Mesenchymal stem cell (in vitro differentiated cells and primary cell): Measurements from ENCODE around the gene XPOT.

Source experiments
- DNase-seq: peaks from one replicate; pipeline ENCODE4 v3.0.0-alpha.2; 2013
- H2AFZ ChIP-seq: one replicate; pipeline ENCODE4 v1.6.1; 2013; ENCODE audit warnings: low read depth, mild to moderate bottlenecking, control low read depth, inconsistent platforms, low read length, moderate library complexity
- H2AK5ac ChIP-seq: 2 replicates; pipeline ENCODE4 v1.6.1; 2013; ENCODE audit warnings: low read length, moderate library complexity, mild to moderate bottlenecking, inconsistent platforms; ENCODE audit not compliant: severe bottlenecking
- H2BK120ac ChIP-seq: one replicate; pipeline ENCODE4 v1.6.1; 2013; ENCODE audit warnings: low read depth, mild to moderate bottlenecking, inconsistent platforms, low read length, moderate library complexity
- H2BK12ac ChIP-seq, 2 experiments: one replicate each; pipeline ENCODE4 v1.6.1; 2013; ENCODE audit warnings: inconsistent platforms in 2 of 2, low read length in 2 of 2, mild to moderate bottlenecking in 2 of 2, moderate library complexity in 2 of 2, control low read depth in 1 of 2
- H2BK15ac ChIP-seq: one replicate; pipeline ENCODE4 v1.6.1; 2013; ENCODE audit warnings: mild to moderate bottlenecking, low read depth, inconsistent platforms; ENCODE audit not compliant: poor library complexity, severe bottlenecking
- H2BK5ac ChIP-seq: 2 replicates; pipeline ENCODE4 v1.6.1; 2013; ENCODE audit warnings: low read depth, mild to moderate bottlenecking, low read length, control low read depth, inconsistent platforms; ENCODE audit not compliant: poor library complexity, severe bottlenecking
- H3K14ac ChIP-seq, 2 experiments: one replicate each; pipeline ENCODE4 v1.6.1; 2013; ENCODE audit warnings: inconsistent platforms in 2 of 2, low read length in 2 of 2, control low read depth in 1 of 2, mild to moderate bottlenecking in 1 of 2, moderate library complexity in 1 of 2
- H3K18ac ChIP-seq, 2 experiments: one replicate each; pipeline ENCODE4 v1.6.1; 2013; ENCODE audit warnings: inconsistent platforms in 2 of 2, low read length in 2 of 2, control low read depth in 1 of 2, low read depth in 1 of 2, mild to moderate bottlenecking in 1 of 2
- H3K23ac ChIP-seq, 2 experiments: one replicate each; pipeline ENCODE4 v1.6.1; 2013; ENCODE audit warnings: inconsistent platforms in 2 of 2, low read length in 2 of 2, mild to moderate bottlenecking in 2 of 2, moderate library complexity in 2 of 2, control low read depth in 1 of 2
- H3K27ac ChIP-seq: 2 replicates; pipeline ENCODE4 v1.5.1; 2013; ENCODE audit warnings: mild to moderate bottlenecking, moderate library complexity, low read length, control low read depth, inconsistent platforms; ENCODE audit not compliant: poor library complexity, severe bottlenecking
- H3K27me3 ChIP-seq, 2 experiments: 2 replicates each; pipeline versions ENCODE4 v1.6.1 to v1.7.0; 2013; ENCODE audit warnings: low read length in 2 of 2, mild to moderate bottlenecking in 2 of 2, moderate library complexity in 2 of 2, control low read depth in 1 of 2, inconsistent platforms in 1 of 2; ENCODE audit not compliant: control insufficient read depth in 1 of 2, insufficient read depth in 1 of 2
- H3K36me3 ChIP-seq, 2 experiments: 2 replicates each; pipeline versions ENCODE4 v1.6.1 to v1.7.0; 2013; ENCODE audit warnings: low read length in 2 of 2, control low read depth in 1 of 2, inconsistent platforms in 1 of 2, low read depth in 1 of 2, mild to moderate bottlenecking in 1 of 2; ENCODE audit not compliant: insufficient read depth in 2 of 2, control insufficient read depth in 1 of 2
- H3K4ac ChIP-seq, 2 experiments: one replicate each; pipeline ENCODE4 v1.6.1; 2013; ENCODE audit warnings: inconsistent platforms in 2 of 2, low read length in 2 of 2, mild to moderate bottlenecking in 2 of 2, moderate library complexity in 2 of 2, control low read depth in 1 of 2, low read depth in 1 of 2
- H3K4me1 ChIP-seq: 2 replicates; pipeline ENCODE4 v1.6.1; 2013; ENCODE audit warnings: low read depth, low read length, control low read depth; ENCODE audit not compliant: control insufficient read depth, insufficient read depth
- H3K4me2 ChIP-seq: 2 replicates; pipeline ENCODE4 v1.6.1; 2013; ENCODE audit warnings: low read length, mild to moderate bottlenecking, inconsistent platforms; ENCODE audit not compliant: poor library complexity, severe bottlenecking
- H3K4me3 ChIP-seq, 2 experiments: 2 replicates each; pipeline versions ENCODE4 v1.5.1 to v1.7.0; 2013; ENCODE audit warnings: low read length in 2 of 2, mild to moderate bottlenecking in 2 of 2, control low read depth in 1 of 2, low read depth in 1 of 2; ENCODE audit not compliant: insufficient read depth in 1 of 2
- H3K79me1 ChIP-seq: replicated peaks from 2 replicates; pipeline ENCODE4 v1.6.1; 2013; ENCODE audit warnings: mild to moderate bottlenecking, control low read depth, low read length, inconsistent platforms; ENCODE audit not compliant: poor library complexity, severe bottlenecking
- H3K9ac ChIP-seq: 2 replicates; pipeline ENCODE4 v1.7.0; 2013; ENCODE audit warnings: mild to moderate bottlenecking, low read length, moderate library complexity
- H3K9me3 ChIP-seq: 2 replicates; pipeline ENCODE4 v1.7.0; 2013; ENCODE audit warnings: mild to moderate bottlenecking, low read length; ENCODE audit not compliant: control insufficient read depth
- H4K8ac ChIP-seq: one replicate; pipeline ENCODE4 v1.6.1; 2013; ENCODE audit warnings: inconsistent platforms, mild to moderate bottlenecking, low read length, moderate library complexity
- H4K91ac ChIP-seq: one replicate; pipeline ENCODE4 v1.6.1; 2013; ENCODE audit warnings: mild to moderate bottlenecking, low read length, inconsistent platforms
- WGBS: methylation state at CpG from one replicate; pipeline ENCODE4 v1.1.7; 2013; ENCODE audit warnings: mixed read lengths; 5-methylcytosine and 5-hydroxymethylcytosine counted together

The XPOT gene

GRCh38 chr12:64418209-64418608 is 14.0 kb downstream of the XPOT start:
- H3K9ac ChIP-seq: no peak overlapping the region
- no peak overlapping the region for H3K4me2 ChIP-seq
- no peak overlapping the region for H2AFZ ChIP-seq
- no peak overlapping the region for H2BK15ac ChIP-seq
- H4K91ac ChIP-seq: no peak overlapping the region
- H3K23ac ChIP-seq: no peak overlapping the region
- no peak overlapping the region for H3K4ac ChIP-seq
- H2BK120ac ChIP-seq: no peak overlapping the region
- no peak overlapping the region for H3K4me3 ChIP-seq
- H3K14ac ChIP-seq: no peak overlapping the region
- no peaks in the 10 kb centered on the region for H3K9me3 ChIP-seq
- H3K27ac ChIP-seq: no peak overlapping the region
- peaks cover 15% of the 10 kb centered on the region for H3K79me1 ChIP-seq
- no peak overlapping the region for H2BK12ac ChIP-seq
- H3K18ac ChIP-seq: no peak overlapping the region
- DNase-seq: no peak
- peaks cover 26 to 99% of the 10 kb centered on the region in 2 experiments for H3K36me3 ChIP-seq
- H4K8ac ChIP-seq: no peak overlapping the region
- H3K27me3 ChIP-seq: no peaks in the 10 kb centered on the region
- no peak overlapping the region for H2AK5ac ChIP-seq
- H2BK5ac ChIP-seq: no peak overlapping the region
- H3K4me1 ChIP-seq: no peaks in the 10 kb centered on the region

- H3K14ac ChIP-seq: no peak overlapping the region
- H3K9me3 ChIP-seq: no peaks in the 10 kb centered on the region
- H3K9ac ChIP-seq: no peak overlapping the region
- no peak overlapping the region for H3K27ac ChIP-seq
- H3K4me2 ChIP-seq: no peak overlapping the region
- no peaks in the 10 kb centered on the region for H3K27me3 ChIP-seq
- peaks cover 27 to 99% of the 10 kb centered on the region in 2 experiments for H3K36me3 ChIP-seq
- DNase-seq: no peak
- no peak overlapping the region for H4K91ac ChIP-seq
- H2BK15ac ChIP-seq: no peak overlapping the region
- H2AK5ac ChIP-seq: no peak overlapping the region
- no peaks in the 10 kb centered on the region for H3K4me1 ChIP-seq
- no peak overlapping the region for H3K23ac ChIP-seq
- H3K79me1 ChIP-seq: peaks cover 13% of the 10 kb centered on the region
- no peak overlapping the region for H2BK120ac ChIP-seq
- no peak overlapping the region for H3K4ac ChIP-seq
- WGBS: no CpG with 5 or more reads among the region's 3 CpGs
- H3K4me3 ChIP-seq: no peak overlapping the region
- no peak overlapping the region for H2BK12ac ChIP-seq
- H3K18ac ChIP-seq: no peak overlapping the region
- H2AFZ ChIP-seq: no peak overlapping the region
- no peak overlapping the region for H2BK5ac ChIP-seq
- no peak overlapping the region for H4K8ac ChIP-seq
Observed at GRCh38 chr12:64419696-64420095, 15.5 kb downstream of the XPOT start.

GRCh38 chr12:64427988-64428387 is 23.8 kb downstream of the XPOT start:
- H3K79me1 ChIP-seq: peaks cover 7% of the 10 kb centered on the region
- H3K27me3 ChIP-seq: no peaks in the 10 kb centered on the region
- H3K9me3 ChIP-seq: no peaks in the 10 kb centered on the region
- no peak overlapping the region for H3K27ac ChIP-seq
- no peak overlapping the region for H2BK5ac ChIP-seq
- no CpG with 5 or more reads among the region's 1 CpG for WGBS
- no peak overlapping the region for H3K4me3 ChIP-seq
- peaks cover 38 to 100% of the 10 kb centered on the region in 2 experiments for H3K36me3 ChIP-seq
- H3K4me1 ChIP-seq: peaks cover 3% of the 10 kb centered on the region
- no peak for DNase-seq
- no peak overlapping the region for H3K14ac ChIP-seq
- H3K4ac ChIP-seq: no peak overlapping the region
- H2BK15ac ChIP-seq: no peak overlapping the region
- no peak overlapping the region for H2AFZ ChIP-seq
- H3K18ac ChIP-seq: no peak overlapping the region
- no peak overlapping the region for H2BK12ac ChIP-seq
- no peak overlapping the region for H2BK120ac ChIP-seq
- H4K91ac ChIP-seq: no peak overlapping the region
- no peak overlapping the region for H2AK5ac ChIP-seq
- no peak overlapping the region for H3K9ac ChIP-seq
- no peak overlapping the region for H3K4me2 ChIP-seq
- H3K23ac ChIP-seq: no peak overlapping the region
- no peak overlapping the region for H4K8ac ChIP-seq

GRCh38 chr12:64428956-64429355 is 24.8 kb downstream of the XPOT start:
- H3K18ac ChIP-seq: no peak overlapping the region
- 98% methylated on average over 3 of the region's 4 CpGs for WGBS

More at GRCh38 chr12:64428956-64429355, 24.8 kb downstream of the XPOT start:
- H3K4ac ChIP-seq: no peak overlapping the region
- no peak overlapping the region for H3K23ac ChIP-seq
- no peak overlapping the region for H4K8ac ChIP-seq
- H3K27me3 ChIP-seq: no peaks in the 10 kb centered on the region
- H2AK5ac ChIP-seq: no peak overlapping the region
- no peak overlapping the region for H3K9ac ChIP-seq
- H3K36me3 ChIP-seq: peaks cover 38 to 100% of the 10 kb centered on the region in 2 experiments
- H3K79me1 ChIP-seq: peaks cover 9% of the 10 kb centered on the region
- H3K4me3 ChIP-seq: no peak overlapping the region
- no peaks in the 10 kb centered on the region for H3K9me3 ChIP-seq
- no peak overlapping the region for H4K91ac ChIP-seq
- H2AFZ ChIP-seq: no peak overlapping the region
- H2BK15ac ChIP-seq: no peak overlapping the region
- H3K4me2 ChIP-seq: no peak overlapping the region
- H3K14ac ChIP-seq: no peak overlapping the region
- no peak overlapping the region for H3K27ac ChIP-seq
- no peak for DNase-seq
- no peak overlapping the region for H2BK120ac ChIP-seq
- peaks cover 3% of the 10 kb centered on the region for H3K4me1 ChIP-seq
- H2BK12ac ChIP-seq: no peak overlapping the region
- H2BK5ac ChIP-seq: no peak overlapping the region
